GM13976 (cell line): ENCODE measurements around the gene MOCS1.

Experiments
- DNase-seq: peaks from one replicate; pipeline ENCODE4 v3.0.0; 2012; ENCODE audit warnings: low spot score
- in situ Hi-C: fragments of 300-500 bp; cut with MboI; formaldehyde crosslinking; loops from one replicate; pipeline ENCODE4 v1.12.0; 2022; ENCODE audit warnings: low sequenced_read_pairs, mixed read lengths, inconsistent platforms; ENCODE audit not compliant: unreplicated experiment
- TF ChIP-seq, protein P1 (sequence below): IDR thresholded peaks from 2 replicates; pipeline ENCODE4 v1.5.1; 2012; ENCODE audit warnings: borderline replicate concordance, mild to moderate bottlenecking; ENCODE audit not compliant: insufficient read depth; ENCODE audit errors: extremely low read depth, missing control alignments, control extremely low read depth

Gene MOCS1

DNA sequence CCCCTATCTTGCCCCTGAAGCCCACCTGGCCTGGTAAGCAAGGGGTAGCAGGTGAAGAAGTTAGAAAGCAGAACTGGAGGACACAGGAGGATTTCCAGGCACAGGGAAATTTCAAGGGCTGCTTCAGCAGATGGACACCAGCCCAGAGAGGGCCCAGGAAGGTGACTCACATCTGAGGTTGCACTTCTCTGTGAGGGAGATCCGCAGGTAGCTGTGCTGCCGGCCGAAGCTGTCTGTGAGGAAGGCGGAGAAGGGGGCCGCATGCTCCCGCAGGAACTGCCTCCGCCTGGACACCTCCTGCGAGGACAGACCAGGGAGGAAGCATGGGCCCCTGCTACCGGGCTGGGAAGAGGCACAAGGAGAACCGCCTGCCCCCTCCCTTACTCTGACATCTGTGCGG lies 7.1 kb downstream of the MOCS1 start:
- TF ChIP-seq, protein P1, sequence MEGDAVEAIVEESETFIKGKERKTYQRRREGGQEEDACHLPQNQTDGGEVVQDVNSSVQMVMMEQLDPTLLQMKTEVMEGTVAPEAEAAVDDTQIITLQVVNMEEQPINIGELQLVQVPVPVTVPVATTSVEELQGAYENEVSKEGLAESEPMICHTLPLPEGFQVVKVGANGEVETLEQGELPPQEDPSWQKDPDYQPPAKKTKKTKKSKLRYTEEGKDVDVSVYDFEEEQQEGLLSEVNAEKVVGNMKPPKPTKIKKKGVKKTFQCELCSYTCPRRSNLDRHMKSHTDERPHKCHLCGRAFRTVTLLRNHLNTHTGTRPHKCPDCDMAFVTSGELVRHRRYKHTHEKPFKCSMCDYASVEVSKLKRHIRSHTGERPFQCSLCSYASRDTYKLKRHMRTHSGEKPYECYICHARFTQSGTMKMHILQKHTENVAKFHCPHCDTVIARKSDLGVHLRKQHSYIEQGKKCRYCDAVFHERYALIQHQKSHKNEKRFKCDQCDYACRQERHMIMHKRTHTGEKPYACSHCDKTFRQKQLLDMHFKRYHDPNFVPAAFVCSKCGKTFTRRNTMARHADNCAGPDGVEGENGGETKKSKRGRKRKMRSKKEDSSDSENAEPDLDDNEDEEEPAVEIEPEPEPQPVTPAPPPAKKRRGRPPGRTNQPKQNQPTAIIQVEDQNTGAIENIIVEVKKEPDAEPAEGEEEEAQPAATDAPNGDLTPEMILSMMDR, result no peak
- DNase-seq, result no peak
- in situ Hi-C loops, result no loop called here

DNA sequence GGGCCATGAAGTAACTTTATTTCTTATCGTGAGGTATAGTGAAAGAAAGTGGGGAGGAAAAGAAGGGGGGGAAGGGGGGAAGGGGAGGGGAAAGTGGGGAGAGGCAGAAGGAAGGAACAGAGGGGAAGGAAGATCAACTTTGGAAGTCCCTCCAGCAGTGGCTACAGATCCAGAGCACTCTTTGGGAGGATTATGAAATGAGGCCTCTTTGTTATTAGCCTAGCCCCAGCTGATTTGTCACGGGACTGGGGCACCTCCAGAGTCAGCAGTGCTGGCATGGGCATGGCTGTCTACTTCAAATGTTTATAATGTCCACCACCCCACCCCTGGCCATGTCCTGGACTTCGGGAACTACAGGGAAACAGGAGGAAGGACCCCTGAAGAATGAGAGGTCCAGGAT lies 7.6 kb downstream of the MOCS1 start:
- TF ChIP-seq, protein P1, result no peak
- in situ Hi-C loops, result no loop called here
- DNase-seq, result no peak

DNA sequence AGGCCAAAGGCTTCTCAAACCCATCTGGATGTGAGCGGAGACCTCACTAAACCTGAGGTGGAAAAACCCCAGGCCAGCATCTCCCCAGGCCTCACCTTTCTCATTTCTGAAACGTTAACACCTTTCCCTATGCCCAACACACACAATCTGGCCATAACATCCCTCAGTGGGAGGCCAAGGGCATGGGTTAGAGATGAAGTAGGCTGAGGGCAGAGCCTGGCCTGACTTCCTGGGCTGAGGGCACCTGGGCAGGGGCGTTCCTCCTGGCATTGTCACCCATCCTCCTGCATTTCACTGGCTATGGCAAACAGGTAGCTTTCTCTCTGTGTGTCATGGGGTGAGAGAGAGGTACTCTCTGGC lies 8.4 kb downstream of the MOCS1 start:
- DNase-seq, result no peak
- in situ Hi-C loops, result no loop called here
- TF ChIP-seq, protein P1, result no peak

DNA sequence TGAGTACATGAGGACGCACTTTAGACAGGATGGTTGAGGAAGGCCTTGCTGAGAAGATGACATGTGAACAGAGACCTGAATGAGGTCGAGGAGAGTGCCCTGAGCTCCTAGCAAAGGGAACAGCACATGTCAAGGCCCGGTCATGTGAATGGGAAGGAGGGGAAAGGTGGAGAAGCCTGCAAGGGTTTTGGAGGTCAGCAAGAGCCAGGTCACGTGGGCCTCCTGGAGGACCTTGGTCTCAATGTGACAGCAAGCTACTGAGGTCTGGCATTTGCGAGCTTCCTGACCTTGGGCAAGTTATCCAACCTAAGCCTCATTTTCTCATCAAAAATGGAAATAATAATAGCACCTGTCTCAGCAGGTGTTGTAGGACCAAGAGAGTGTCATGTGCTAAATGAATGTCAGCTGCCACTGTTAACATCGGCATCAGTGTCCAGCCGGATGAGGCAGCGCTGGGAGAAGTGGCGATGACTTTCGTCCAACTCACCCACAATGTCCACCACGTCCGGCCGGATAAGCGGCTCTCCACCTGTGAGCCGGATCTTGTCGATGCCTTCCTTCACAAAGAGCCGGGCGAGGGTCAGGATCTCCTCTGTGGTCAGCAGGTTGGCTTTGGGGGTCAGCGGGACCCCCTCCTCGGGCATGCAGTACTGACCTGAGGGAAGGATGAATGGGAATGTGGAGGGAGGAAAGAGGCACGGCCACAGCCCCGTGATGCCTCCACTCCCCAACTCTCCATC lies 8.9 kb downstream of the MOCS1 start:
- no peak for DNase-seq
- in situ Hi-C loops, result no loop called here
- TF ChIP-seq, protein P1, result no peak

DNA sequence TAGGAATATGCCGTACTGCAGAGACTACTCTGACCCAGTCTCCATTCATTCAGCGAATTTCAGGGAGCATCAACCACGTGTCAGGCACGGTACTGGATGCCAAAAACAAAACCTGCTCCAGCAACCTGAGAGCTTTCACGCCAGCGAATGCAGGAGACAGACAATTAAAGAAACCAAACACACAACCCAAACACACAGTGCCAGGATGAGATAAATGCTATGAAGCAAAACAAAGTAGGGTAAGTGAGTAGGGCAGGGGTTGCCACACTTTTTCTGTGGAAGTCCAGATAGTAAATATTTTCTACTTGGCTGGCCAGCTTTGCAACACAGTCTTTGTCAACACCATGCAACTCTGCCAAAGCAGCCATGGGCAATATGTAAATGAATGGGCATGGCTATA lies 10.0 kb downstream of the MOCS1 start:
- no peak for DNase-seq
- in situ Hi-C loops, result no loop called here
- TF ChIP-seq, protein P1, result no peak

DNA sequence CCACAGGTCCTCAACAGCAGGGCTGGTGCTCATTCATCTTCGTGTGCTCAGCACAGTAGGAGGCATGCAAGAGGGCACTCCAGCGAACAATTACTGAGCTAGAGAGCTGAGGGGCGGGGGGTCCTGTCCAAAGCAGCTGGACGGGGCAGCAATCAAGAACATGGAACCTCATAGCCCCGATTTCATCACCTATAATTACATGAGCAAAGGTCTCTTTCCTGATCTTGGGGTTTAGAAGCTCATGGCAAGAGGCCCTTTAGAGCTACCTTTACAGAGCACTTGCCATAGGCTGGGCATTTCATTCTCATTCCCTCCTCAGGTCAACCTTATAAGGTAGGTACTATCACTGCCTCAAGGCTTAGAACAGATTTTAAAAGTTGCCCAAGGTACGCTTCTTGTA lies 10.4 kb downstream of the MOCS1 start:
- TF ChIP-seq, protein P1, result no peak
- in situ Hi-C loops, result no loop called here
- no peak for DNase-seq

DNA sequence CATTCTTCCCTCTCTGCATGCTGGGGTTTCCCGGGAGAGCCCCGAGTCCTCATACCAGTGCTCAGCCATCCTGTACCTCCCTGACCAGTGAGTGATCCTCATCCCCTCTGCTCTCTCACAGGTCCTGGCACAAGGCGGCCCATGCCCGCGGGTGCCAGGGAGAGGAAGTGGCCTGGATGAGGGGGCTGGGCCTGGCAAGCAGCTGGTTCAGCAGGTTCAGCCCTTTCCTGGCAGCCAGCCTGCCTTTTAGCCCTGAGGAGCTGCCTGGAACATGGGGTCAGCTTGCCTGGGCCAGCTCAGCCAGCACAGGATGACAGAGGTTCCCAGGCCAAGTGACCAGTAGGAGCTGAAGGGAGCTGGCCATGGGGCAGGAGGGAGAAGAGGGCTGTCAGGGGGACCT lies 10.9 kb downstream of the MOCS1 start:
- TF ChIP-seq, protein P1, result no peak
- in situ Hi-C loops, result no loop called here
- no peak for DNase-seq
